Measurements from ENCODE around the gene STK38. TPM values are rescaled to one million over a fixed set of nuclear protein-coding genes. Genes with fewer than 3 reads are reported as not detected.

STK38 gene
- total and polyA plus RNA-seq, 2 of the 13 experiments (the other 11 are each of a cell fraction or from before 2014, with no cell fraction given): 10.3 to 20.7 TPM

GRCh38 chr6:36525346-36525745, 21.9 kb downstream of the STK38 start:
- Histone ChIP-seq H4K20me1 (ENCODE audit: insufficient read depth, low read length) (no peaks in the 10 kb centered on the region), H3K9ac (ENCODE audit: insufficient read depth, low read depth, low read length) (no peak overlapping the region), H3K4me1 (ENCODE audit: insufficient read depth, low read length) (peaks cover 15% of the 10 kb centered on the region), H3K36me3 (replicated peaks in 1 of 2; ENCODE audit: control insufficient read depth in 1 of 2, insufficient read depth in 2 of 2, low read length in 2 of 2) (peaks cover 14 to 43% of the 10 kb centered on the region in 2 experiments), H3K27me3 (ENCODE audit: control insufficient read depth in 1 of 2, insufficient read depth in 2 of 2, low read length in 2 of 2) (no peaks in the 10 kb centered on the region), H3K4me2 (ENCODE audit: low read depth, low read length) (no peak overlapping the region), H2AFZ (ENCODE audit: low read length) (no peak overlapping the region), H3K4me3 (replicated peaks in 1 of 3; ENCODE audit: insufficient read depth in 1 of 3, low read depth in 2 of 3, low read length in 3 of 3) (no peak overlapping the region), H3K79me2 (ENCODE audit: insufficient read depth, low read length) (no peaks in the 10 kb centered on the region), H3K9me3 (ENCODE audit: low read length) (no peaks in the 10 kb centered on the region), H3K27ac (ENCODE audit: extremely low read length, insufficient read depth, low read length) (no peak overlapping the region)
- POLR2A ChIA-PET: no interaction called here
- intact Hi-C loops (cut with micrococcal nuclease; ENCODE audit: unreplicated experiment) (no loop called here), in situ Hi-C loops (cut with HindIII; ENCODE audit: extremely low pct_ligation_motif_present, low pct_unique_long_range_greater_than_20kb) (no loop called here)
- TF ChIP-seq ZNF574 (CRISPR knock-in tag; IDR thresholded peaks at IDR 0.05): no peak
- TF ChIP-seq, protein P1, sequence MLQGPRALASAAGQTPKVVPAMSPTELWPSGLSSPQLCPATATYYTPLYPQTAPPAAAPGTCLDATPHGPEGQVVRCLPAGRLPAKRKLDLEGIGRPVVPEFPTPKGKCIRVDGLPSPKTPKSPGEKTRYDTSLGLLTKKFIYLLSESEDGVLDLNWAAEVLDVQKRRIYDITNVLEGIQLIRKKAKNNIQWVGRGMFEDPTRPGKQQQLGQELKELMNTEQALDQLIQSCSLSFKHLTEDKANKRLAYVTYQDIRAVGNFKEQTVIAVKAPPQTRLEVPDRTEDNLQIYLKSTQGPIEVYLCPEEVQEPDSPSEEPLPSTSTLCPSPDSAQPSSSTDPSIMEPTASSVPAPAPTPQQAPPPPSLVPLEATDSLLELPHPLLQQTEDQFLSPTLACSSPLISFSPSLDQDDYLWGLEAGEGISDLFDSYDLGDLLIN (CRISPR knock-in tag; IDR thresholded peaks at IDR 0.05; ENCODE audit: borderline replicate concordance): no peak
- 79% methylated on average over 2 of the region's 2 CpGs for WGBS (ENCODE audit: low lambda C conversion rate)
- no peak for FAIRE-seq
- DNase-seq (ENCODE audit: low spot score): no peak
- no peak for ATAC-seq
- CTCF ChIA-PET (ENCODE audit: low intra/inter-chr PET ratio, low total read pairs): no interaction called here
- BruUV-seq (replicated peaks): no TSS peak

GRCh38 chr6:36524871-36525270, 22.4 kb downstream of the STK38 start:
- H3K9ac ChIP-seq (ENCODE audit: insufficient read depth, low read depth, low read length): no peak overlapping the region
- ChIA-PET POLR2A (no interaction called here), CTCF (ENCODE audit: low intra/inter-chr PET ratio, low total read pairs) (no interaction called here)
- peaks cover 14 to 46% of the 10 kb centered on the region in 2 experiments for H3K36me3 ChIP-seq (replicated peaks in 1 of 2; ENCODE audit: control insufficient read depth in 1 of 2, insufficient read depth in 2 of 2, low read length in 2 of 2)
- H3K4me2 ChIP-seq (ENCODE audit: low read depth, low read length): no peak overlapping the region
- H3K27me3 ChIP-seq (ENCODE audit: control insufficient read depth in 1 of 2, insufficient read depth in 2 of 2, low read length in 2 of 2): no peaks in the 10 kb centered on the region
- no peak for ATAC-seq
- H3K4me1 ChIP-seq (ENCODE audit: insufficient read depth, low read length): peaks cover 15% of the 10 kb centered on the region
- FAIRE-seq: no peak
- WGBS (ENCODE audit: low lambda C conversion rate): 98% methylated on average over 5 of the region's 5 CpGs
- no peaks in the 10 kb centered on the region for H3K9me3 ChIP-seq (ENCODE audit: low read length)
- H4K20me1 ChIP-seq (ENCODE audit: insufficient read depth, low read length): no peaks in the 10 kb centered on the region
- H3K79me2 ChIP-seq (ENCODE audit: insufficient read depth, low read length): no peaks in the 10 kb centered on the region
- no peak overlapping the region for H3K4me3 ChIP-seq (replicated peaks in 1 of 3; ENCODE audit: insufficient read depth in 1 of 3, low read depth in 2 of 3, low read length in 3 of 3)
- no peak for DNase-seq (ENCODE audit: low spot score)
- intact Hi-C loops (cut with micrococcal nuclease; ENCODE audit: unreplicated experiment) (no loop called here), in situ Hi-C loops (cut with HindIII; ENCODE audit: extremely low pct_ligation_motif_present, low pct_unique_long_range_greater_than_20kb) (no loop called here)
- no peak overlapping the region for H2AFZ ChIP-seq (ENCODE audit: low read length)
- no peak overlapping the region for H3K27ac ChIP-seq (ENCODE audit: extremely low read length, insufficient read depth, low read length)
- no TSS peak for BruUV-seq (replicated peaks)
- TF ChIP-seq, protein P2, sequence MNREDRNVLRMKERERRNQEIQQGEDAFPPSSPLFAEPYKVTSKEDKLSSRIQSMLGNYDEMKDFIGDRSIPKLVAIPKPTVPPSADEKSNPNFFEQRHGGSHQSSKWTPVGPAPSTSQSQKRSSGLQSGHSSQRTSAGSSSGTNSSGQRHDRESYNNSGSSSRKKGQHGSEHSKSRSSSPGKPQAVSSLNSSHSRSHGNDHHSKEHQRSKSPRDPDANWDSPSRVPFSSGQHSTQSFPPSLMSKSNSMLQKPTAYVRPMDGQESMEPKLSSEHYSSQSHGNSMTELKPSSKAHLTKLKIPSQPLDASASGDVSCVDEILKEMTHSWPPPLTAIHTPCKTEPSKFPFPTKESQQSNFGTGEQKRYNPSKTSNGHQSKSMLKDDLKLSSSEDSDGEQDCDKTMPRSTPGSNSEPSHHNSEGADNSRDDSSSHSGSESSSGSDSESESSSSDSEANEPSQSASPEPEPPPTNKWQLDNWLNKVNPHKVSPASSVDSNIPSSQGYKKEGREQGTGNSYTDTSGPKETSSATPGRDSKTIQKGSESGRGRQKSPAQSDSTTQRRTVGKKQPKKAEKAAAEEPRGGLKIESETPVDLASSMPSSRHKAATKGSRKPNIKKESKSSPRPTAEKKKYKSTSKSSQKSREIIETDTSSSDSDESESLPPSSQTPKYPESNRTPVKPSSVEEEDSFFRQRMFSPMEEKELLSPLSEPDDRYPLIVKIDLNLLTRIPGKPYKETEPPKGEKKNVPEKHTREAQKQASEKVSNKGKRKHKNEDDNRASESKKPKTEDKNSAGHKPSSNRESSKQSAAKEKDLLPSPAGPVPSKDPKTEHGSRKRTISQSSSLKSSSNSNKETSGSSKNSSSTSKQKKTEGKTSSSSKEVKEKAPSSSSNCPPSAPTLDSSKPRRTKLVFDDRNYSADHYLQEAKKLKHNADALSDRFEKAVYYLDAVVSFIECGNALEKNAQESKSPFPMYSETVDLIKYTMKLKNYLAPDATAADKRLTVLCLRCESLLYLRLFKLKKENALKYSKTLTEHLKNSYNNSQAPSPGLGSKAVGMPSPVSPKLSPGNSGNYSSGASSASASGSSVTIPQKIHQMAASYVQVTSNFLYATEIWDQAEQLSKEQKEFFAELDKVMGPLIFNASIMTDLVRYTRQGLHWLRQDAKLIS (CRISPR knock-in tag; IDR thresholded peaks at IDR 0.05): no peak
- no peak for TF ChIP-seq ZSCAN22 (CRISPR knock-in tag; IDR thresholded peaks at IDR 0.05)
- TF ChIP-seq, protein P3, sequence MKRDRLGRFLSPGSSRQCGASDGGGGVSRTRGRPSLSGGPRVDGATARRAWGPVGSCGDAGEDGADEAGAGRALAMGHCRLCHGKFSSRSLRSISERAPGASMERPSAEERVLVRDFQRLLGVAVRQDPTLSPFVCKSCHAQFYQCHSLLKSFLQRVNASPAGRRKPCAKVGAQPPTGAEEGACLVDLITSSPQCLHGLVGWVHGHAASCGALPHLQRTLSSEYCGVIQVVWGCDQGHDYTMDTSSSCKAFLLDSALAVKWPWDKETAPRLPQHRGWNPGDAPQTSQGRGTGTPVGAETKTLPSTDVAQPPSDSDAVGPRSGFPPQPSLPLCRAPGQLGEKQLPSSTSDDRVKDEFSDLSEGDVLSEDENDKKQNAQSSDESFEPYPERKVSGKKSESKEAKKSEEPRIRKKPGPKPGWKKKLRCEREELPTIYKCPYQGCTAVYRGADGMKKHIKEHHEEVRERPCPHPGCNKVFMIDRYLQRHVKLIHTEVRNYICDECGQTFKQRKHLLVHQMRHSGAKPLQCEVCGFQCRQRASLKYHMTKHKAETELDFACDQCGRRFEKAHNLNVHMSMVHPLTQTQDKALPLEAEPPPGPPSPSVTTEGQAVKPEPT (CRISPR knock-in tag; IDR thresholded peaks at IDR 0.05; ENCODE audit: low read depth): no peak
